Frontal cortex (tissue), 4 donors: Measurements from ENCODE around the gene MCF2L. TPM values are rescaled to one million over a fixed set of nuclear protein-coding genes. Genes with fewer than 3 reads are reported as not detected.

Experiments
- DNase-seq, 2 donors: peaks; one replicate each; pipeline ENCODE4 v3.0.0; 2012; ENCODE audit warnings: low spot score in 2 of 2
- FAIRE-seq: peaks from 2 replicates; lab custom pipeline; 2012; peaks lifted over from hg19 to GRCh38; lab: Jason Lieb, UNC
- total RNA-seq: library from RNA; depleted of rRNA; stranded (reverse); fragments of >200 nt; gene quantifications from one replicate; pipeline ENCODE4 v1.2.3, GENCODE V29; 2014
- donor health status: control.
- donor health status: control.
- donor health status: control.

The MCF2L gene
- total RNA-seq, 1 donor from 2014 or later = 137 TPM

GRCh38 chr13:113148407-113148806, 179.4 kb downstream of the MCF2L start:
- DNase-seq = no peak
- FAIRE-seq = no peak

DNA sequence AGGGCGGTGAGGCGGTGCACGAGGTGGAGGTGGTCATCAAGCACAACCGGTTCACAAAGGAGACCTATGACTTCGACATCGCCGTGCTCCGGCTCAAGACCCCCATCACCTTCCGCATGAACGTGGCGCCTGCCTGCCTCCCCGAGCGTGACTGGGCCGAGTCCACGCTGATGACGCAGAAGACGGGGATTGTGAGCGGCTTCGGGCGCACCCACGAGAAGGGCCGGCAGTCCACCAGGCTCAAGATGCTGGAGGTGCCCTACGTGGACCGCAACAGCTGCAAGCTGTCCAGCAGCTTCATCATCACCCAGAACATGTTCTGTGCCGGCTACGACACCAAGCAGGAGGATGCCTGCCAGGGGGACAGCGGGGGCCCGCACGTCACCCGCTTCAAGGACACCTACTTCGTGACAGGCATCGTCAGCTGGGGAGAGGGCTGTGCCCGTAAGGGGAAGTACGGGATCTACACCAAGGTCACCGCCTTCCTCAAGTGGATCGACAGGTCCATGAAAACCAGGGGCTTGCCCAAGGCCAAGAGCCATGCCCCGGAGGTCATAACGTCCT, 180.0 kb downstream of the MCF2L start:
- no peak for FAIRE-seq
- no peak for DNase-seq

Other genes starting within 250 kb of the MCF2L start
- gene F7, start 136.6 kb downstream of the MCF2L start, total RNA-seq = 0.82 TPM
- gene F10, start 153.6 kb downstream of the MCF2L start, total RNA-seq = 0.82 TPM
- gene PROZ, start 189.4 kb downstream of the MCF2L start, total RNA-seq = not detected
- gene PCID2, start 239.5 kb downstream of the MCF2L start, total RNA-seq = 48.5 TPM
- gene CUL4A, start 240.4 kb downstream of the MCF2L start, total RNA-seq = 61.6 TPM